ENCODE results near the gene SLC10A4. TPM values are rescaled to one million over a fixed set of nuclear protein-coding genes. Genes with fewer than 3 reads are reported as not detected.

The SLC10A4 gene
- total RNA-seq, 2 donors from 2014 or later = 0.35 TPM; not detected in 1

DNA sequence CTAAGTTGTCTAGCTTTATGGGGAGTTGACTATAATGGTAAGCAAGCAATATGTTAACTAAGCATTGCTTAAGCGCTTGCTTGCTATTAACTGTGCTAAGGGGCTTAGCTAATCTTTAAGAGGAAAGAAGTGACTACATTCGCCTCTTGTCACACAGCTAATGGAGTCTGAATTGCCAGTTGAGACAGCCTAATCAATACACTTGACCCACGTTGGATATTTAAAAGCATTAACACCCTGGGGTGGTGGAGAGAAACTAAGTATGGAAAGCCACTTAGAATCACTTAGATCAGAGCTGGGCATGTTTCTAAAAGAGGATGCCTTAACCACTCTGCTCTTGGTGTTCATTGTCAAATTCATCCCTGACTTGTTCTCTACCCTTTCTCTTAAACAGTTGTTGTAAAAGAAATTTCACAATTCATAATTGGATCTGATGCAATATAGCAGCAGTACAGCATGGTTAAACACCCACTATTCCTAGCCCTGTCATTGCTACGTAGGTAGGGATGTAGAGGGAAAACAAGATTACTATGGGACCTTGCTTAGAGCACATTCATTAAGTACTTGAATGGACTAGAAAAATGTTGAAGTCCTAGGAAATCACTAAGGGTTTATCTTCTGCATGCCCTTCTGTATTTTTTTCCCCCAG is 10.4 kb downstream of the SLC10A4 start:
- Histone ChIP-seq H3K27me3 (peaks cover 27% of the 10 kb centered on the region), H3K9ac (ENCODE audit: low read depth in 2 of 2, low read length in 2 of 2) (no peak overlapping the region), H3K9me3 (no peaks in the 10 kb centered on the region), H3K36me3 (no peaks in the 10 kb centered on the region), H3K4me3 (no peak overlapping the region), H3K4me1 (no peaks in the 10 kb centered on the region), H3K27ac (no peak overlapping the region)
- TF ChIP-seq, protein P1, sequence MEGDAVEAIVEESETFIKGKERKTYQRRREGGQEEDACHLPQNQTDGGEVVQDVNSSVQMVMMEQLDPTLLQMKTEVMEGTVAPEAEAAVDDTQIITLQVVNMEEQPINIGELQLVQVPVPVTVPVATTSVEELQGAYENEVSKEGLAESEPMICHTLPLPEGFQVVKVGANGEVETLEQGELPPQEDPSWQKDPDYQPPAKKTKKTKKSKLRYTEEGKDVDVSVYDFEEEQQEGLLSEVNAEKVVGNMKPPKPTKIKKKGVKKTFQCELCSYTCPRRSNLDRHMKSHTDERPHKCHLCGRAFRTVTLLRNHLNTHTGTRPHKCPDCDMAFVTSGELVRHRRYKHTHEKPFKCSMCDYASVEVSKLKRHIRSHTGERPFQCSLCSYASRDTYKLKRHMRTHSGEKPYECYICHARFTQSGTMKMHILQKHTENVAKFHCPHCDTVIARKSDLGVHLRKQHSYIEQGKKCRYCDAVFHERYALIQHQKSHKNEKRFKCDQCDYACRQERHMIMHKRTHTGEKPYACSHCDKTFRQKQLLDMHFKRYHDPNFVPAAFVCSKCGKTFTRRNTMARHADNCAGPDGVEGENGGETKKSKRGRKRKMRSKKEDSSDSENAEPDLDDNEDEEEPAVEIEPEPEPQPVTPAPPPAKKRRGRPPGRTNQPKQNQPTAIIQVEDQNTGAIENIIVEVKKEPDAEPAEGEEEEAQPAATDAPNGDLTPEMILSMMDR (IDR thresholded peaks at IDR 0.05) = no peak
- intact Hi-C loops (cut with DNase I) = no loop called here
- no peak for DNase-seq

DNA sequence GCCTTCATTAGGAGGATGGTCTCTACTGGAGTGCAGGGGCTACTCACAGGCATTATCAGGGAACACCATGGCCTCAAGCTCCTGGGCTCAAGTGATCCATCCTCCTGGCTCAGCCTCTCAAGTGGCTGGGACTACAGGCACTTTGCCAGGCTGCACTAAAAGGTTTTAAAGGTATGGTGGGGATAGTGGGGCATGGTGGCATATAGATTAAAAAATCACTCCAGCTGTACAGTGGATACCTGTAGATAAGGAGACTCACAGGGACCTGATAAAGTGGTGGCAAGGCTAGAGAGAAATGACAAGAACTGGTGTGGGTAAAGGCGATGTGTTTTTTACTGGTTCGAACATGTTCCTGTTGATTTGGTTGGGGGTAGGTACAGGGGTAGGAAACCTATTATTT is 12.8 kb downstream of the SLC10A4 start:
- Histone ChIP-seq H3K4me3 (no peak overlapping the region), H3K27ac (no peak overlapping the region), H3K27me3 (peaks cover 5% of the 10 kb centered on the region), H3K36me3 (no peaks in the 10 kb centered on the region), H3K9ac (ENCODE audit: low read depth in 2 of 2, low read length in 2 of 2) (no peak overlapping the region), H3K9me3 (no peaks in the 10 kb centered on the region), H3K4me1 (no peaks in the 10 kb centered on the region)
- no peak for DNase-seq
- TF ChIP-seq, protein P1 (IDR thresholded peaks at IDR 0.05) = no peak
- intact Hi-C loops (cut with DNase I) = no loop called here

DNA sequence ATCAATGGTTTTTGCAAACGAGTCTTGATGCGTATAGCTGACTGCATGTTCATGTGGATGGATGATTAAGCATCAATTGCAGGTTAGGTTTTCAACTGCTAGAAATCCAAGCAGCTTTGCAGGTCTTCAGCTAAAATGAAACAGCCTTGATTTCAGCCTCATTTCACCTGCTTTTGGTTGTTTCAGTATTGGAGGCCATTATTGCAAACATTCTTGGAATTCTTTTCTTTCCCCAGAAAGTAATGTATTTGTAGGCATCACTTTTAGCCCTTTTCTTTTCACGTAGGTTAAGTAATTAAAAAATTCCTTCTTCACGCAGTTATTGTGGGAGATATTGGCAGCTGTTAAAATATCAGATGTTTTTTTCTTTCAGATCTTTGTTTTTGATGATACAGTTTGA is 15.8 kb downstream of the SLC10A4 start:
- intact Hi-C loops (cut with DNase I) = no loop called here
- DNase-seq = no peak
- no peaks in the 10 kb centered on the region for H3K36me3 ChIP-seq
- no peak overlapping the region for H3K4me3 ChIP-seq
- H3K9me3 ChIP-seq = no peaks in the 10 kb centered on the region
- H3K27me3 ChIP-seq = no peaks in the 10 kb centered on the region
- no peak overlapping the region for H3K9ac ChIP-seq (ENCODE audit: low read depth in 2 of 2, low read length in 2 of 2)
- TF ChIP-seq, protein P1 (IDR thresholded peaks at IDR 0.05) = no peak
- H3K4me1 ChIP-seq = no peaks in the 10 kb centered on the region
- no peak overlapping the region for H3K27ac ChIP-seq

DNA sequence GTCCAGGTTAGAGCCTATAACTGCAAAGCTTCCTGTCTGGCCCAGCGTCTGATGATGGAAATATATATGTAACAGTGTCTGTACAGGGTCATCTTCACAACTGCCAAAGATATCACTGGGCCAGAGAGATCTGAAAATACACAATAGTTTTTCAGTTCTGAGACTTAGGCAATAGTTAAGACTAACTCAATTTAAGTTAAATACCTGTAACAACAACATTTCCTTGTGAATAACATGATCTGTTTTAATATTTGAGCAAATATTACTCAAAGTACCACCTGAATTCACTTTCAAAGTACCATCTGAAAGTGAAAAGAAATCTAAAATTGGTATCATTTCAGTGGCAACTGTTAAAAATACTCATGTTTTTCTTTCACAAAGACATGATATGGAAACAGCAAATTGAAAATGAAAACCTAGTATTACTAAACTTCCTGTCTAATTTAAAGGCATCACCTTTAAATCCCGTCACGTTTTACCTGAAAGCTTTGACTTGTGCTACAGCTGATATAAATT is 16.5 kb downstream of the SLC10A4 start:
- TF ChIP-seq, protein P1 (IDR thresholded peaks at IDR 0.05) = no peak
- intact Hi-C loops (cut with DNase I) = no loop called here
- H3K27me3 ChIP-seq = no peaks in the 10 kb centered on the region
- DNase-seq = no peak
- no peak overlapping the region for H3K27ac ChIP-seq
- H3K36me3 ChIP-seq = no peaks in the 10 kb centered on the region
- no peak overlapping the region for H3K4me3 ChIP-seq
- no peak overlapping the region for H3K9ac ChIP-seq (ENCODE audit: low read depth in 2 of 2, low read length in 2 of 2)
- no peaks in the 10 kb centered on the region for H3K4me1 ChIP-seq
- H3K9me3 ChIP-seq = no peaks in the 10 kb centered on the region

DNA sequence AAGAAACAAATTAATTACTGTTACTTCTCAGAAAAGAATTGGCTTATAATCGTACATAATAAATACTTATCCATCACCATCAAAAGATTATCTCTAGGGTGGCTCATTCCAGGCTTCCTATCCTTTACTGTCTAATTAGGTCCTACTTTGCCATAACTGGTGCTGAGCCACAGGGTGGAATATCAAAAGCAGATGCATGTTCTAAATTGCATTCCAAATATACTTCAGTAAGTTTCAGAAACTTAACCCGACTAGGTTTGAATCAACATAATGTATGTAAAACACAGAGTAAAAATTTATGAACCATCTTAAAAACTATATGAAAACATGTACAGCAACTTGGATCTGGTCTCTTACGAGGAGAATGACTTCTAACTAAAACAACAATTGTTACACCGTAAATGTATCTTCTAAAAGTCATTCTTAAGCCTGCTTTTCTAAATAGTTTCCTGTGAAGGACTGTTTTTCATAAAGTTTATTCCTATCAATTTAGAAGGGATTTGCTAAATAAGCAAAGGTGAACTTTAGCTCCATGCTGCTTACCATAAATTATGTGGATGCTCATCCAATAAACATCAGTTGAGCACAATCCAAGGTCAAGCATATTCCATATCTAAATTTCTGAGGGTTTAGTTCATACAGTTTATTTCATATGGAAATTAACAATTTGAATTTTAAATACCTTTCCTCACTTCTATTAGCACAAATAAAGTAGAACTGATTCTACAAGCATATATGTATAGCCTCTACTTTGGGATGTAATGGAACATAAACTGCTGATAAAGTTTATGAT is 20.3 kb downstream of the SLC10A4 start:
- Histone ChIP-seq H3K4me3 (no peak overlapping the region), H3K9me3 (no peaks in the 10 kb centered on the region), H3K27me3 (no peaks in the 10 kb centered on the region), H3K36me3 (peaks cover under 1% of the 10 kb centered on the region), H3K9ac (ENCODE audit: low read depth in 2 of 2, low read length in 2 of 2) (no peak overlapping the region), H3K27ac (no peak overlapping the region), H3K4me1 (no peaks in the 10 kb centered on the region)
- no peak for DNase-seq
- TF ChIP-seq, protein P1 (IDR thresholded peaks at IDR 0.05) = no peak
- intact Hi-C loops (cut with DNase I) = no loop called here

Measured in colonic mucosa (tissue), 4 donors.